ENCODE data around the gene CPED1.
"Not testable (repeated sequence)": the region's sequence is repeated elsewhere in the genome, so short reads cannot be mapped to it uniquely, and the experiment has no call there.

Gene CPED1

GRCh38 chr7:121282129-121282528 is 293.6 kb downstream of the CPED1 start:
- no peak for FAIRE-seq

GRCh38 chr7:121285066-121285667 is 296.7 kb downstream of the CPED1 start:
- DNase-seq (ENCODE audit: insufficient read length, low spot score) (no peak), FAIRE-seq (no peak)
- TF ChIP-seq CTCF (IDR thresholded peaks at IDR 0.05; ENCODE audit: insufficient read depth, missing control alignments), result no peak

More at GRCh38 chr7:121282129-121282528, 293.6 kb downstream of the CPED1 start:
- DNase-seq (ENCODE audit: insufficient read length, low spot score), result no peak
- TF ChIP-seq CTCF (IDR thresholded peaks at IDR 0.05; ENCODE audit: insufficient read depth, missing control alignments), result no peak

GRCh38 chr7:121286186-121286585 is 297.7 kb downstream of the CPED1 start:
- DNase-seq (ENCODE audit: insufficient read length, low spot score), result no peak
- TF ChIP-seq CTCF (IDR thresholded peaks at IDR 0.05; ENCODE audit: insufficient read depth, missing control alignments), result no peak
- FAIRE-seq, result no peak

- no peak for TF ChIP-seq CTCF (IDR thresholded peaks at IDR 0.05; ENCODE audit: insufficient read depth, missing control alignments)
- no peak for DNase-seq (ENCODE audit: insufficient read length, low spot score)
- no peak for FAIRE-seq
Measured at GRCh38 chr7:121286742-121287734, 298.5 kb downstream of the CPED1 start.

GRCh38 chr7:121288894-121289293 is 300.4 kb downstream of the CPED1 start:
- FAIRE-seq (no peak), DNase-seq (ENCODE audit: insufficient read length, low spot score) (no peak)
- no peak for TF ChIP-seq CTCF (IDR thresholded peaks at IDR 0.05; ENCODE audit: insufficient read depth, missing control alignments)

- not testable (repeated sequence) for FAIRE-seq; DNase-seq (ENCODE audit: insufficient read length, low spot score)
Measured at GRCh38 chr7:121289930-121290329, 301.4 kb downstream of the CPED1 start.

GRCh38 chr7:121294448-121294992 is 306.0 kb downstream of the CPED1 start:
- no peak for TF ChIP-seq CTCF (IDR thresholded peaks at IDR 0.05; ENCODE audit: insufficient read depth, missing control alignments)

More at GRCh38 chr7:121294448-121294992, 306.0 kb downstream of the CPED1 start:
- no peak for DNase-seq (ENCODE audit: insufficient read length, low spot score)
- no peak for FAIRE-seq
